K562 (cell line): Measurements from ENCODE around the gene MRAP2. TPM values are rescaled to one million over a fixed set of nuclear protein-coding genes. Genes with fewer than 3 reads are reported as not detected.

Experiments used
- CHD1 ChIP-seq: fragments of 200-600 bp; sonication (generic); IDR thresholded peaks from one replicate; pipeline ENCODE4 v1.6.1; 2012; ENCODE audit warnings: mild to moderate bottlenecking, moderate library complexity, low read length, inconsistent platforms
- PHF20 ChIP-seq: fragments of 450-650 bp; IDR thresholded peaks from 2 replicates; pipeline ENCODE4 v1.6.1; 2018; ENCODE audit not compliant: partially characterized antibody
- PHF8 ChIP-seq: fragments of 200-600 bp; sonication (generic); IDR thresholded peaks from 2 replicates; pipeline ENCODE4 v1.6.1; 2012; ENCODE audit warnings: mixed run types, mild to moderate bottlenecking, inconsistent platforms, low read length, moderate library complexity, borderline replicate concordance
- SETDB1 ChIP-seq: IDR thresholded peaks from one replicate; pipeline ENCODE4 v1.6.1; 2012; ENCODE audit warnings: low read length, control low read depth, inconsistent platforms
- ZBTB34 ChIP-seq: fragments of 250-450 bp; sonication (Bioruptor Pico); IDR thresholded peaks from 2 replicates; pipeline ENCODE4 v1.8.0; 2021; ENCODE audit warnings: mild to moderate bottlenecking, moderate library complexity
- polyA plus RNA-seq, 8 experiments: library from polyadenylated mRNA; depleted of rRNA in 4 of 8; stranded (reverse) in 5 of 8; unstranded in 3 of 8; fragments of >200 nt; fragmentation: Nextera tagmentation in 2 of 8; fragmentation: Illumina TruSeq in 1 of 8; extraction: Ambion mirVana in 2 of 8; extraction: Trizol in 1 of 8; gene quantifications; 2 replicates each; pipeline versions ENCODE4 v1.2.1 to v1.2.3, GENCODE V29; 2011 to 2014; ENCODE audit warnings: inconsistent platforms in 1 of 8, missing spikeins in 1 of 8
- total RNA-seq, 7 experiments: library from RNA; depleted of rRNA in 6 of 7; stranded (reverse); fragments of >200 nt in 6 of 7; fragmentation: Illumina TruSeq in 2 of 7; extraction: Trizol in 2 of 7; gene quantifications; 2 replicates each; pipeline versions ENCODE4 v1.2.1 to v1.2.3, GENCODE V29; 2011 to 2021; ENCODE audit warnings: low replicate concordance in 1 of 7
- TF ChIP-seq, protein P1 (sequence below), 2 experiments: fragments of 450-650 bp; IDR thresholded peaks; 2 replicates each; pipeline ENCODE4 v1.6.1; 2016; ENCODE audit warnings: mild to moderate bottlenecking in 2 of 2, borderline replicate concordance in 1 of 2, low read depth in 1 of 2, moderate library complexity in 1 of 2
- TF ChIP-seq, protein P2 (sequence below): fragments of 250-450 bp; sonication (Bioruptor Pico); IDR thresholded peaks from 2 replicates; pipeline ENCODE4 v1.5.0; 2021

The MRAP2 gene
- total and polyA plus RNA-seq, 9 of the 15 experiments (the other 6 are each of a cell fraction or from before 2014, with no cell fraction given) = 5.9 to 38.9 (median 9.3) TPM

DNA sequence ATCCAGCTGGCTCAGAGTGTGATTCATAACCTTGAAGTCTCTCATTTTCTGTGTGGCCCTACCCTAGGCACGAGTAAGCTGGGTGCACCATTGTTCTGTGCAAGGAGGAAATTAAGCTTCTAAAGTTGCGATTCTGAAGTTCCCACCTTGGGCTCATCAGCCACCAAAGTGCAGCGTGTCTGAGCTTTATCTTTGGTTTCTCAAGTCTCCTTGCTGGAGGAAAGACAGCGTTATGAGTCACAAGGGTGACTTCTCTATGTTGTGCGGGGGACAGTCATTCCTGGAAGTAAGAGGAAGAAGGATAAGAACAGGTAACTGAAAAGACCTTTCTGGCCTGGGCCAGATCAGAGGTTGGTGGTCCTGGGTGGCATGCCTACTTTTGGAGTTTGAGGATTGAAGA, 16.8 kb downstream of the MRAP2 start (continued):
- TF ChIP-seq, protein P1, sequence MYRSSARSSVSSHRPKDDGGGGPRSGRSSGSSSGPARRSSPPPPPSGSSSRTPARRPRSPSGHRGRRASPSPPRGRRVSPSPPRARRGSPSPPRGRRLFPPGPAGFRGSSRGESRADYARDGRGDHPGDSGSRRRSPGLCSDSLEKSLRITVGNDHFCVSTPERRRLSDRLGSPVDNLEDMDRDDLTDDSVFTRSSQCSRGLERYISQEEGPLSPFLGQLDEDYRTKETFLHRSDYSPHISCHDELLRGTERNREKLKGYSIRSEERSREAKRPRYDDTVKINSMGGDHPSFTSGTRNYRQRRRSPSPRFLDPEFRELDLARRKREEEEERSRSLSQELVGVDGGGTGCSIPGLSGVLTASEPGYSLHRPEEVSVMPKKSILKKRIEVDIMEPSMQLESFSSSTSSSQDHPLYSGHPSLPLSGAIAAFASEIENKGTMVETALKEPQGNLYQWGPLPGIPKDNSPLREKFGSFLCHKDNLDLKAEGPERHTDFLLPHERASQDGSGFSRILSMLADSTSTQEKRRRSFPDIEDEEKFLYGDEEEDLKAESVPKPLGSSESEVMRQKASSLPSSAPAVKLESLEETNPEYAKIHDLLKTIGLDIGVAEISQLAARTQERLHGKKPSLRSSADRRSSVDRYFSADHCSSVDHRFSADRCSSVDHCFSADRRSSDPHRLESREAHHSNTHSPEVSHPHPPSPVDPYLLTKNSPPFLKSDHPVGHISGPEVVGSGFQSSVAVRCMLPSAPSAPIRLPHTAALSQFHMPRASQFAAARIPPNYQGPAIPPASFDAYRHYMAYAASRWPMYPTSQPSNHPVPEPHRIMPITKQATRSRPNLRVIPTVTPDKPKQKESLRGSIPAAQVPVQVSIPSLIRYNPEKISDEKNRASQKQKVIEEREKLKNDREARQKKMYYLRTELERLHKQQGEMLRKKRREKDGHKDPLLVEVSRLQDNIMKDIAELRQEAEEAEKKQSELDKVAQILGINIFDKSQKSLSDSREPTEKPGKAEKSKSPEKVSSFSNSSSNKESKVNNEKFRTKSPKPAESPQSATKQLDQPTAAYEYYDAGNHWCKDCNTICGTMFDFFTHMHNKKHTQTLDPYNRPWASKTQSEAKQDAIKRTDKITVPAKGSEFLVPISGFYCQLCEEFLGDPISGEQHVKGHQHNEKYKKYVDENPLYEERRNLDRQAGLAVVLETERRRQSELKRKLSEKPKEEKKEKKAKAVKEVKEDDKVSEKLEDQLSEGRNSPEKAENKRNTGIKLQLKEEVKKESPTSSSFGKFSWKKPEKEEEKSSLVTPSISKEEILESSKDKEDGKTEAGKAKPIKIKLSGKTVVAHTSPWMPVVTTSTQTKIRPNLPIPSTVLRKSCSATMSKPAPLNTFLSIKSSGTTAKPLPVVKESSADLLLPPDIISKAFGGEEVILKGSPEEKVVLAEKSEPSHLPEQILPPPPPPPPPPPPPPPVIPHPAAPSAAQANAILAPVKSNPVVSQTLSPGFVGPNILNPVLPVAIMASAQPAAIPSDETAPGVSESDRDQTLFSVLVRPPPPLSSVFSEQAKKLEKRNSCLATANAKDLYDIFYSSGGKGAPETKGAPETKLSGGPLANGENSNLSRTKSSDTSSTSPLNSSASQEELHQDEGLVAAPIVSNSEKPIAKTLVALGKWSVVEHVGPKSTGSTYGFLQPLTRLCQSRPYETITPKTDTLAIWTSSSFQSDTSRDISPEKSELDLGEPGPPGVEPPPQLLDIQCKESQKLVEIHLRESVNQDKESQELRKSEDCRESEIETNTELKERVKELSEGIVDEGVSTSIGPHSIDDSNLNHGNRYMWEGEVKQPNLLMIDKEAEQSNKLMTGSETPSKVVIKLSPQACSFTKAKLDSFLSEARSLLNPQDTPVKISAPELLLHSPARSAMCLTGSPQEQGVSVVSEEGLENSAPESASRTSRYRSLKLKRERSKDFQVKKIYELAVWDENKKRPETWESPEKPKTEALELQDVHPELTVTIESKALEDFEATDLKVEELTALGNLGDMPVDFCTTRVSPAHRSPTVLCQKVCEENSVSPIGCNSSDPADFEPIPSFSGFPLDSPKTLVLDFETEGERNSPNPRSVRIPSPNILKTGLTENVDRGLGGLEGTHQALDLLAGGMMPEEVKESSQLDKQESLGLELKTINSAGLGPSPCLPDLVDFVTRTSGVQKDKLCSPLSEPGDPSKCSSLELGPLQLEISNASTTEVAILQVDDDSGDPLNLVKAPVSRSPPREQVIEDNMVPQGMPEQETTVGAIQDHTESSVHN (IDR thresholded peaks at IDR 0.05; ENCODE audit: borderline replicate concordance in 1 of 2, low read depth in 1 of 2) = no peak
- TF ChIP-seq PHF8 (no peak; the same call in 1 of the 2 replicates), PHF20 (no peak), ZBTB34 (CRISPR knock-in tag) (no peak), CHD1 (no peak), SETDB1 (no peak)
- TF ChIP-seq, protein P2, sequence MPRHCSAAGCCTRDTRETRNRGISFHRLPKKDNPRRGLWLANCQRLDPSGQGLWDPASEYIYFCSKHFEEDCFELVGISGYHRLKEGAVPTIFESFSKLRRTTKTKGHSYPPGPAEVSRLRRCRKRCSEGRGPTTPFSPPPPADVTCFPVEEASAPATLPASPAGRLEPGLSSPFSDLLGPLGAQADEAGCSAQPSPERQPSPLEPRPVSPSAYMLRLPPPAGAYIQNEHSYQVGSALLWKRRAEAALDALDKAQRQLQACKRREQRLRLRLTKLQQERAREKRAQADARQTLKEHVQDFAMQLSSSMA (CRISPR knock-in tag) = no peak
